SK-MEL-5 (cell line): Measurements from ENCODE around the gene OAS3. TPM values are rescaled to one million over a fixed set of nuclear protein-coding genes. Genes with fewer than 3 reads are reported as not detected.

Experiments
- DNase-seq: peaks from one replicate; pipeline ENCODE4 v3.0.0-alpha.2; 2016; ENCODE audit warnings: low read depth, low spot score
- in situ Hi-C: cut with HindIII; loops from 2 replicates; pipeline ENCODE4 v1.10.0; 2016; ENCODE audit warnings: low sequenced_read_pairs, high pct_unique_total_duplicates, low pct_unique_long_range_greater_than_20kb
- total RNA-seq: library from RNA; depleted of rRNA; stranded (reverse); fragments of >200 nt; shearing (Covaris generic); gene quantifications from 2 replicates; pipeline ENCODE4 v1.2.3, GENCODE V29; 2014

The OAS3 gene
- total RNA-seq, 1 experiment from 2014 or later, result 8.8 TPM

DNA sequence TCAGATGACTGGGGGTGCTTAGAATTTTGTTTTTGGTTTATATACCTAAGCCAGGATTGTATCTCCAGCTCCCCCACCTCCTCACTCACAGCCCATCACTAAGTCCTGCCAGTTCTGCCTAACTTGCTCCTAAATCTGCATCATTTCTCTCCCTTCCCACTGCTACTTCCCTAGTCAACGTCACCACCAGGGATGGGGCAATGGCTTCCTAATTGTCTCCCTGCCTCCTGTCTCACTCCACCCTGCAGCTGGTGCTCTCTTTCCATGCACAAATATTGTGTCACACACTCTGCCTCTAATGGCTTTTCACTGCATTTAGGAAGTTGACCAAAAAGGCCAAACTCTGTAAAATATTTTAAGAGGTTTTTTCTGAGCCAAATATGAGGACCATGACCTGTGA is 51.5 kb downstream of the OAS3 start:
- DNase-seq, result no peak
- in situ Hi-C loops, result no loop called here

DNA sequence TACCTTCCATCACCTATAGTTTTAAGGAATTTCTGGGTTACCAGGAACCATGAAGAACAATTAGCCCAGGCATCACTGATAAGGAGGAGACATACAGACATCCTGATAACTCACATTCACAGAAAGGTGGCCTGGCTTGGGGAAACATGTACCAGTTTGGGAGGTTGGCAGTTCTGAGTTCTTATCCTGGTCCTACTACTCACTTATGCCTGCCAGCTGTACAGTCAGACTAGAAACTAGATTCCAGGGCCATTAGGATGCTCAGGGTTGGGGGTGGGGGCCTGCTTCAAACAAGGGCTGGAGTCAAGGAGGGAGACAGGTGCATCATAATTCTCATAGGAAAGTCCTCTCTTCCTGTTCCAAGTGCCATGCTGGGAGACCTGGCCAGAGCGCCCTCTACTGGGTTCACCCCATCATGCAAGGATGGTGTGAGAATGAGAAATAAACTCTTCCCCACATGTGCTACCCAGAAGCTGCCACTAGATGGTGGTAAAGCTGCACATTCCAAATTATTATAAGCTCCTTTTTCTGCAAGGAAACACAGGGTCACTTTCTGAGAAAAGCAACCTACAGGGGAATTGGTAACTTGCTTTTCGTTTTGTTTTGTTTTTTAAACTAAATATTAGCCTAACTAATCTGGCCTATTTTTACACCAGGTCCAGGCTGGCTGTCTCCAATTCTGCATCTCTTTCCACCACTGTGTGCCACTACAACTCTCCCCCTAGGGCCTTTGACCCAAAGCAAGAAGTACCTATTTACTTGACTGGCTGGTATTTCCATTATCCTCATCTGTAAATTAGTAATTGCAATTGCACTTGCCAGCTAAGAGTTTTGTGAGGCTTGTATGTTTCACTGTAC is 54.5 kb downstream of the OAS3 start:
- in situ Hi-C loops, result no loop called here
- peak; percentile 87 for DNase-seq

DNA sequence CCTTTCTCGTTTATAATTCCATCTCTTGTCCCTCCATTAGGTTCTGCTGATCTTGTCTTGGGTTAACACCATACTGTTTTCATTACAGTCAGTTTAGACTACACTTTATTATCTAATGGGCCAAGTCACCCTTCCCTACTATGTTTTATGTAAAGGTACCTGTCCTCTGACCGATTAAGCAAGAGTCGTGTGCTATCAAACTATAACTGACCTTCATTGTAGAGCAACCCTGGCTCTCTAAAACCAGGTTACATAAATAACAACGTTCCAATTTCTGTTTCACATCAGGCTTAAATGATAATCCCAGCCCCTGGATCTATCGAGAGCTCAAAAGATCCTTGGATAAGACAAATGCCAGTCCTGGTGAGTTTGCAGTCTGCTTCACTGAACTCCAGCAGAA is 56.7 kb downstream of the OAS3 start:
- in situ Hi-C loops, result no loop called here
- DNase-seq, result no peak

DNA sequence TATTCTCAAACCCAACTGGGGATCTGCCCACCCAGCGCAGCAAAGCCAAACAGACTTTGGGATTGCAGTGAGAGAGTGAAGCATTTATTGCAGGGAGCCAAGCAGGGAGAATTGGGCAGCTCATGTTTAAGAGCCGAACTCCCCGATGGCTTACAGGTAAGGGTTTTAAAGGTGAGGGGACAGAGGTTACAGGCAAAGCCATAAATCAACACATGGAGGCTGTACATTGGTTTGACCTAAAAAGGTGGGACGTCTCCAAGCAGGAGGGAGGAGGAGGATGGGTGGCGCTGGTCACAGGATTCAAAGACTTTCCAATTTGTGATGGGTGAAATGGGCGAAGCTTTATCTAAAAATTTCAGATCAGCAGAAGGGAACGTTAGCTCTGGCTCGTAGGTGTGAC is 58.2 kb downstream of the OAS3 start:
- no peak for DNase-seq
- in situ Hi-C loops, result no loop called here

DNA sequence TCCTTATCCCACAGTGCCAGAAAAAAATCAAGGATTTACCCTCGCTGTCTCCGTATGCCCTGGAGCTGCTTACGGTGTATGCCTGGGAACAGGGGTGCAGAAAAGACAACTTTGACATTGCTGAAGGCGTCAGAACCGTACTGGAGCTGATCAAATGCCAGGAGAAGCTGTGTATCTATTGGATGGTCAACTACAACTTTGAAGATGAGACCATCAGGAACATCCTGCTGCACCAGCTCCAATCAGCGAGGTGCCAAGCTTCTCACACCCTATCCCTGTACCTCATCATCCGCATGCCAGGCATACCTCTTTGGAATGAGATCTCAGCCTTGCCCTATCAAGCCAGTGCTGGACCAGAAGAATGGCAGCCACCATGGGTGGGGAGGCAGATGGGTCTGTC is 59.2 kb downstream of the OAS3 start:
- DNase-seq, result no peak
- in situ Hi-C loops, result no loop called here

DNA sequence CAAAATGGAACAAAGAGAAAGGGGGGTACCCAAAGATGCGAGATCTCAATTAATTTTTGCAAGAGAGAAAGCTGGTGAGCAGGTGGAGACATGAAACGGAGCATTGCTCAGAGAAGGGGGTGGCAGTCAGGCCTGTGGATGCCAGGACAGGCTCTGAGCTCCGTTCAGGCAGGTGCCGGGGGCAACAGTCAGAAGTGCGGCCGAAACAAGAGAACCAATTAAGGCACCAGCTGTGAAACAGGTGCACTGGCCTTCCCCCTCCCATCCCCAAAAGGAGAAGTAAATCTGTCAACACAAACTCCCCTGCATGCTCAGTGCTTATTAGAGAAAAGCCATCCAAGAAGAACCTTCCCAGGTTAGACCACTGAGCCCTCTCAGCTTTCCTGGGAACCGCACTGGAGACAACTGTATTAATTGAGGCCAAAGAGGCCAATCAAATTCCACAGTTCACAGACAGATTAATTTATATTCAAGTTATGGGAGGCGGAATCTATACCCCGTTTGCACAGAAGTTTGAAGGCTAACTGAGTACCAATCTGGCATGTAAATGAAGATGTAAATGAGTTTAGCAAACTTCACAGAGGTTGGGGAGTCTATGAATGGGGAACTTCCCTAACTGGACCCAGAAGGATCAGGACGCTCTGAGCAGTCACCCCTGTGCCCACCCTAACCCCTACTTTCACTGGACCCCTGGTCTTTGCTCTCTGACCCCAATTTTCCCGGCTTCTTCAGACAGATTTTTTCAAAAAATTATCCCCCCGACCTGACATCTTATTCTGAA is 60.9 kb downstream of the OAS3 start:
- no peak for DNase-seq
- in situ Hi-C loops, result no loop called here

DNA sequence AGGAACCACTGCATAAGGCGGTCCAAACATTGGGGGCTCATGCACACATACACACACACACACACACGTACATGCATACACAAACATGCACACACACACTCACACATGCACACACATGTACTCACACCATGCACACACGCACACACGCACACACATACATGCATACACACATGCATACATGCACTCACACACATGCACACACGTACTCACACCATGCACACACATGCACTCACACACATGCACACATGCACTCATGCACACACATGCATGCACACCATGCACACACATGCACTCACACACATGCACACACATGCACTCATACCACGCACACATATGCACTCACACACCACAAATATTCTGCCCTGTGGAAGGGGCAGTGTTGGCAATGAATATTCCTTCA is 62.2 kb downstream of the OAS3 start:
- in situ Hi-C loops, result no loop called here
- DNase-seq, result no peak

DNA sequence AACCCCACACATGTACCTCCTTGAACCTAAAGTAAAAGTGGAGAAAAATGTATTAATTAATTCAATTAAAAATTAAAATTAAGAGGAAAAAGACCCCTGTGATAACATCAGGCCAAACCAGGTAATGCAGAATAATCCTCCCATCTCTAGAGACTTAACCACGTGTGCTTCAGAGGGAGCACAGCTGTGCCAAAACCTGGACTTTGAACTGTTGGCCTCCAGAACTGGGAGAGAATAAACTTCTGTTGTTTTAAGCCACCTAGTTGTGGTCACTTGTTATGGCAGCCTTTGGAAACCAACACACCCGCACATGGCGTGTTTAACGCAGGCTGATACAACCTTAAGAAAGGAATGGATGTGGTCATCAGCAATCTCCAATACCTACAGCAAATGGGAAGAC is 63.9 kb downstream of the OAS3 start:
- peak; percentile 24 for DNase-seq
- in situ Hi-C loops, result no loop called here

DNA sequence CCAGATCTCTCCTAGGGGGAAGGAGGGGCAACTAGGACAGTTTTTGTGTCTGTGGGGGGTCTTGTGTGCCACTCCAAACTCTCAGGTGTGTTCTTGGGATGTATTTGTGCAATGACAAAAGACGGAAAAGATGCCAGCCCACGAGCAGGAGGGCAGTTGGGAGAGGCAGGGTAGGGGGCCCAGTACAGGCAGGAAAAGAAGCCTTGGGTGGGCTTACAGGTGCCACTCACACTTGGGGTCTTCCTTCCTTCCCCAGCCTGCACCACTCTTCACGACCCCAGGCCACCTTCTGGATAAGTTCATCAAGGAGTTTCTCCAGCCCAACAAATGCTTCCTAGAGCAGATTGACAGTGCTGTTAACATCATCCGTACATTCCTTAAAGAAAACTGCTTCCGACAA is 64.4 kb downstream of the OAS3 start:
- no peak for DNase-seq
- in situ Hi-C loops, result no loop called here

DNA sequence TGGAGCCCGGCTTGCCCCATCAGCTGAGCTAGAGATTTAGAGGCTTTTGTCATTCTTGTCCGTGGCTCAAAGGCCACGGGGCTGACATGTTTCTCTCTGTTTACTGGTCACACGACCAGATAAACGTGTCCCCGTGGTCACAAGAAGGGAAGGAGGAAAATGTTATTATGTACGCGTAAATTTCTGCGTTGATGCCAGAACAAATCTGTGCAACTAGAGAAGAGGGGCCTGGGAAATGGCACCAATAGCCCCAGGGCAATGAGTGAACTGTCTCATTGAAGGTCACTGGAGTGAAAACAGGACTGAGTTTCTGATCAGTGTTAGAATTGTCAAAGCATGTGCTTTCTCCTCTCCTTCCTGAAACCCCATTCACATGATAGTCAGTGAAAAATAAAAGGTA is 65.4 kb downstream of the OAS3 start:
- in situ Hi-C loops, result no loop called here
- DNase-seq, result peak; percentile 87

DNA sequence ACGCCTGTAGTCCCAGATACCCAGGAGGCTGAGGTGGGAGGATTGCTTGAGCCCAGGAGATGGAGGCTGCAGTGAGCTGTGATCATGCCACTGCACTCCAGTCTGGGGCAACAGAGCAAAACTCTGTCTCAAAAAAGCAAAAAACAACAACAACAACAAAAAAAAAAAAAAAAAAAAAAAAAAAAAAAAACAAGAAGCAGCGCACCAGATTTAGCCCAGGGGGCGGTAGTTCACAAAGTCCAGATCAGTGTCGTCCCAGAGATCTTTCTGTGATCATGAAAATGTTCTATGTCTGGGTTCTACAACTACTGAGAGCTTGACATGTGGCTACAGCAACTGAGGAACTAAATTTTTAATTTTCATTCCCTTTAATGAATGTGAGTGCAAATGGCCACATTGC is 67.5 kb downstream of the OAS3 start:
- DNase-seq, result peak; percentile 40
- in situ Hi-C loops, result no loop called here

DNA sequence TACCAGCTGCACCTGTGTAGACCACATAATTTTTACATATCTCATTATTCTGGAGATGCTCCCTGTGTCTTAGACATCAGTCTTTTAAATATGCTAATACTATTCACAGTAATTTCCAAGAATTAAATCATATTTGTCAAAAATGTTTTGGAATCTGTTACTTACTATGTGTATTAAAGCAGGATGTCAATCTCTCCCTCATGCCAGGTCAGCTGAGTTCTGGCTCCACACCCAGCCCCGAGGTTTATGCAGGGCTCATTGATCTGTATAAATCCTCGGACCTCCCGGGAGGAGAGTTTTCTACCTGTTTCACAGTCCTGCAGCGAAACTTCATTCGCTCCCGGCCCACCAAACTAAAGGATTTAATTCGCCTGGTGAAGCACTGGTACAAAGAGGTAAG is 67.9 kb downstream of the OAS3 start:
- in situ Hi-C loops, result no loop called here
- no peak for DNase-seq

DNA sequence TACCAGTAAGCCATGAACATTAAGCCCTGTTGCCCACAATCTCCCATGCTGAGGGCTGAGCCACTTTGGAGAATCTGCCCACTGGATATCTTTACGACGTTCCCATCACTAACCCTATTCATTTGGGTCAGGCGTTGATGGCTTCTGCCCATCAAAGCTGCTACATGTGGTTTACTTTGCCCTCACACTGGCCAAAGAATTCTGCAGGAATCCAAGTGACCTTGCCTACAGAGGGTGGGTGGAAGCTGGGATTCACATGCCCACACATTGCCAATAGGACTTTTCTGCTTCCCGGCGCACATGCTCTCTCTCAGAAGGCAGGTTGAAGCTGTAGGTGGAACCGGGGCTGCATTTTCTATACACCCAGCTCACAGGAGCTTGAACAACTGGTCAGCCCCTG is 68.4 kb downstream of the OAS3 start:
- DNase-seq, result no peak

DNA sequence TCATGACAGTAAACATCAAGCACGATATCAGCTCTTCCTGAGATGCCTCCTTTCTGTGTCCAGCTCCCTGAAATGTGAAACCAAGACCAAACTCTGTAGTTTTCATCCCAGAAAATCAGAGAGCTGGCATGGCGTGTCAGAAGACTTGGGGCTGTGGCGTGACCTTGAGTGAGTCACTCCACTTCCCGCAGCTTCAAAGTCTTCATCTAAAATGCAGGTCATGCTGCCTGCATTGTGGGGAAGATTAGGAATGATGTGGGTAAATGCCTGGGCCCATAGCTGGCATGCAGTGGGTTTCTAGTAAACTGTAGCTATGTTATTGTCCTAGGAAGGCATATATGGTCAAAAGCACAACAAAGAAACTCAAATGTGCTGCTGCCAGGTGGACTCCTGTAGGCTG is 68.9 kb downstream of the OAS3 start:
- in situ Hi-C loops, result no loop called here
- DNase-seq, result peak; percentile 42

More for the DNA sequence above, 68.4 kb downstream of the OAS3 start:
- in situ Hi-C loops, result no loop called here

DNA sequence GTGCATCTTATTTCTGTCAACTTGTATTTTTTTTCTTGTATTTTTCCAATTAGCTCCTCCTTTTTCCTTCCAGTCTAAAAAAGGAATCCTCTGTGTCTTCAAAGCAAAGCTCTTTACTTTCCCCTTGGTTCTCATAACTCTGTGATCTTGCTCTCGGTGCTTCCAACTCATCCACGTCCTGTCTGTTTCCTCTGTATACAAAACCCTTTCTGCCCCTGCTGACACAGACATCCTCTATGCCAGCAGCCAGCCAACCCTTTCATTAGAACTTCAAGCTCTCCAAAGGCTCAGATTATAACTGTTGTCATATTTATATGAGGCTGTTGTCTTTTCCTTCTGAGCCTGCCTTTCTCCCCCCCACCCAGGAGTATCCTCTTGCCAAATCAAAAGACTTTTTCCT is 72.4 kb downstream of the OAS3 start:
- in situ Hi-C loops, result no loop called here
- no peak for DNase-seq

DNA sequence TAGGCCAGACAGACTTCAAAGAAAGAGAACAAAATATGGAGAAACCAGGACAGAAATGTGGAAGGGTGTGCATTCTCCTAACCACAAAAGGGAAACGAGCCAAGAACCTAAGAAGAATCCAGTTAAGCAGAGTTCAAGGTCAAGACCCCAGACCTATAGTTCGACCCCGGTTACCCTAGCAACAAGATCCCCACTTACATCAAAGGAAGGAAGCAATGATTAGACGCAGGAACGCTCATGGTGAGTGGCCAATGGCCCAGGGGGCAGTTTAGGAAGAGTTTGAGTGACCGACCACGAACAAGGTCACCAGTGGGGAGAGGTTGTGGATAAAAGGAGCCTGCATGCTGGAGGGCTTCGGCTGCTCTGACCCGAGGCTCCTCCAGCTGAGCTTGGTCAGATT is 76.3 kb downstream of the OAS3 start:
- in situ Hi-C loops, result no loop called here
- DNase-seq, result no peak

DNA sequence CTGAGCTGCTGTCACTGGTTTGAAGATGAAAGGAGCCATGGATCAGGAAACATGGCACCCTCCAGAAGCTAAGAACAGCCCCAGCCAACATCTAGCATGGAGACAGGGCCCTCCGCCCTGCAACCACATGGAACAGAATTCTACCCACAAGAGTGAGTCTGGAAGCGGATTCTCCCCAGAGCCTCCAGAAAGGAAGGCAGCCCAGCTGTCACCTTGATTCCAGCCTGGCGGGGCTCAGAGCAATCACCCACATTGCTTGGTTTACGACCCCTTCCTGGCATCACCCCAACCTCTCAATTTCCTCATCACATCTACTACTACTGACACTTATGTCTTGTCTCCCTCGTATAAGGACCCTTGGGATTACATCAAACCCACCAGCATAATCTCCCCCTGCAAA is 78.5 kb downstream of the OAS3 start:
- in situ Hi-C loops, result no loop called here
- no peak for DNase-seq

DNA sequence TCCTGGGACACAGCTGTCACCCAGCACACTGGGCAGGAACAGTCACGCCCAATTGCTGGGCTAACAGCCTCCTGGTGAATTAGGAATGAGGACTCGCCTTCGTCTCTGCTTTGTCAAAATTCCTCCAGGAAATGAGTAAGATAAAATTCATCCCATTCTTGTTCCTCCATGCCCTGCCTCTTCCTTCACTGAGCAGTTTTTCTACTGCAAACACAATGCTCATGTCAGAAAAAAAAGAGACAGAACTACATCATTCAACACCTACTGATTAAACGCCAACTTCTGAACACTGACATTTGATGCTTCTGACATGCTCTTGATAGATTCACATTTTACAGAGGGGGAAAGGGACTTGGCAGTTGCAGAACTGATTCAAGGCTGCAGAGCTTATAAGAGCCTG is 80.8 kb downstream of the OAS3 start:
- in situ Hi-C loops, result no loop called here
- no peak for DNase-seq

DNA sequence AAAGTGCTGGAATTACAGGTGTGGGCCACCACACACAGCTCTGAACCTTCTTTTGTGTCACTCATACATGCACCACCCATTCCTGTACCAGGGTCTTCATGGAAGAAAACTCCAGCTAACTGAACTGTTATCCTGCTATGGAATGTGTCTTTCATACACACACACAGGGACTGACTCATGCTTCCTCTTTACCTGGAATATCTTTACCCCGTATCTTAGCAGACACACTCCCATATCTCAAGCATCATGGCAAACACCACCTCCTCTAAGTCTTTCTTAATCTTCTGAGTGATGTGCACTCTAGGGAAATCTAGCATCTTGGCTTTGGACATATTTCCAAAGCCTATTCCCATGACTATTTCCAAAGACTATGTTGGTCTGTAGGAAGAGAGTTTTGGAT is 83.2 kb downstream of the OAS3 start:
- in situ Hi-C loops, result no loop called here
- no peak for DNase-seq
